PFSK-1 (cell line): Measurements from ENCODE around the gene NUDT5. TPM values are rescaled to one million over a fixed set of nuclear protein-coding genes. Genes with fewer than 3 reads are reported as not detected.

Experiments used
- FOXP2 ChIP-seq: optimal IDR thresholded peaks from 2 replicates; pipeline ENCODE3; 2011; ENCODE audit warnings: borderline replicate concordance, control low read depth, inconsistent platforms; ENCODE audit not compliant: insufficient read depth; ENCODE audit errors: extremely low read length, extremely low read depth
- POLR2AphosphoS5 ChIP-seq: IDR thresholded peaks from 2 replicates; pipeline ENCODE4 v1.6.1; 2012; ENCODE audit warnings: low read depth, mild to moderate bottlenecking, control low read depth, low read length, moderate library complexity
- SIN3A ChIP-seq: IDR thresholded peaks from 2 replicates; pipeline ENCODE4 v1.6.1; 2012; ENCODE audit warnings: mild to moderate bottlenecking, low read length, moderate library complexity, borderline replicate concordance; ENCODE audit not compliant: insufficient read depth
- TAF1 ChIP-seq: IDR thresholded peaks from 2 replicates; pipeline ENCODE4 v1.6.1; 2012; ENCODE audit warnings: low read length, control low read depth, borderline replicate concordance; ENCODE audit not compliant: insufficient read depth
- polyA plus RNA-seq: library from polyadenylated mRNA; unstranded; fragments of >200 nt; gene quantifications from one replicate; pipeline ENCODE4 v1.2.1, GENCODE V29; 2012; ENCODE audit warnings: low read depth, missing spikeins; ENCODE audit not compliant: insufficient read length
- TF ChIP-seq, protein P1 (sequence below), 2 experiments: IDR thresholded peaks; 2 replicates each; pipeline versions ENCODE4 v1.6.1 to v1.8.0; 2011 to 2012; ENCODE audit warnings: low read depth in 2 of 2, low read length in 2 of 2, control low read depth in 1 of 2, inconsistent platforms in 1 of 2, mild to moderate bottlenecking in 1 of 2, moderate library complexity in 1 of 2; ENCODE audit not compliant: insufficient read depth in 1 of 2

NUDT5 gene
- polyA plus RNA-seq = 98.5 TPM

GRCh38 chr10:12195603-12196506 is at the start of gene NUDT5, which contains the start of gene CDC123:
Gene NUDT5, minus strand, starts transcription at chr10:12195891. Its CDS starts 9,600 bp downstream, at chr10:12186291.
Gene CDC123, plus strand, starts transcription at chr10:12196188. Its CDS starts 58 bp downstream, at chr10:12196246.
- TF ChIP-seq, protein P1, sequence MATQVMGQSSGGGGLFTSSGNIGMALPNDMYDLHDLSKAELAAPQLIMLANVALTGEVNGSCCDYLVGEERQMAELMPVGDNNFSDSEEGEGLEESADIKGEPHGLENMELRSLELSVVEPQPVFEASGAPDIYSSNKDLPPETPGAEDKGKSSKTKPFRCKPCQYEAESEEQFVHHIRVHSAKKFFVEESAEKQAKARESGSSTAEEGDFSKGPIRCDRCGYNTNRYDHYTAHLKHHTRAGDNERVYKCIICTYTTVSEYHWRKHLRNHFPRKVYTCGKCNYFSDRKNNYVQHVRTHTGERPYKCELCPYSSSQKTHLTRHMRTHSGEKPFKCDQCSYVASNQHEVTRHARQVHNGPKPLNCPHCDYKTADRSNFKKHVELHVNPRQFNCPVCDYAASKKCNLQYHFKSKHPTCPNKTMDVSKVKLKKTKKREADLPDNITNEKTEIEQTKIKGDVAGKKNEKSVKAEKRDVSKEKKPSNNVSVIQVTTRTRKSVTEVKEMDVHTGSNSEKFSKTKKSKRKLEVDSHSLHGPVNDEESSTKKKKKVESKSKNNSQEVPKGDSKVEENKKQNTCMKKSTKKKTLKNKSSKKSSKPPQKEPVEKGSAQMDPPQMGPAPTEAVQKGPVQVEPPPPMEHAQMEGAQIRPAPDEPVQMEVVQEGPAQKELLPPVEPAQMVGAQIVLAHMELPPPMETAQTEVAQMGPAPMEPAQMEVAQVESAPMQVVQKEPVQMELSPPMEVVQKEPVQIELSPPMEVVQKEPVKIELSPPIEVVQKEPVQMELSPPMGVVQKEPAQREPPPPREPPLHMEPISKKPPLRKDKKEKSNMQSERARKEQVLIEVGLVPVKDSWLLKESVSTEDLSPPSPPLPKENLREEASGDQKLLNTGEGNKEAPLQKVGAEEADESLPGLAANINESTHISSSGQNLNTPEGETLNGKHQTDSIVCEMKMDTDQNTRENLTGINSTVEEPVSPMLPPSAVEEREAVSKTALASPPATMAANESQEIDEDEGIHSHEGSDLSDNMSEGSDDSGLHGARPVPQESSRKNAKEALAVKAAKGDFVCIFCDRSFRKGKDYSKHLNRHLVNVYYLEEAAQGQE (IDR thresholded peaks at IDR 0.05; ENCODE audit: insufficient read depth in 1 of 2, low read depth in 2 of 2, low read length in 2 of 2) = no peak
- TF ChIP-seq FOXP2 (no peak), TAF1 (peak; percentile 75; the same call in 1 of the 2 replicates)

DNA sequence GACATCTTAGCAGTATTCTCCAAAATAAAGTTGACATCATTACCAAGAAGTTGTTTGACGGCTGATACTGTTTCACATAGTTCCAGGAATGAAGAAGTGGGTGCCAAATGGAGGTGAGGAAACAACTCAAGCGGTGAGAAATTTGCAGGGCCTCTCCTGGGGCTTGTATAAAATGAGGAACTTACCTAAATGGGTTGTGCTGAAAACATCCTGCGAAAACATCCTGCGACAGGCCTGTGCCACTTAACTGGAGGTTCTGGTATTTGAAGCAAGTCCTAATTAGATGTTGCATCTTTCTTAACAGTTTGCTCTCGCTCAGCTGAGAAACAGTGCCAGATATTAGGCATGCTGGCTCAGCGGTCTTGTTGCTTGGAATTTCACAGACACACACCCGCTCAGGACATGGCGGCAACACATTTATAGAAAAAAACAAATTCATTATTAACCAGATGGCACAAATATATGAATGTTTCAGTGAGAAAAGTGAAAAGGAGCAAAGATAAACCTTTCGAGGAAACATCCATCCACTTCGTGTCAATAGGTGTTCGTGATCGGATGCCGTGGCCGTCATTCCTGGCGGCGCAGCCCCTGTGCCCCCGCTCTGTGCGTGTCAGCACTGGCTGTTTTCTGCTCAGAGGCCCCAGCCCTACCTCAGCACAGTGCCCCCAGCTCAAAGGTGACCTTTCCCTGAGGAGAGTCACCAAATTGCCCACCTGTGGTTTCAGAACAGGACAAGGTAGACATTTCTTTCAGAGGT is 48.4 kb upstream of the NUDT5 start:
- TF ChIP-seq POLR2AphosphoS5 = no peak
- TF ChIP-seq, protein P1 (IDR thresholded peaks at IDR 0.05; ENCODE audit: insufficient read depth in 1 of 2, low read depth in 2 of 2, low read length in 2 of 2) = no peak
- TF ChIP-seq SIN3A = no peak
- TF ChIP-seq FOXP2 = no peak
- no peak for TF ChIP-seq TAF1

- TF ChIP-seq TAF1 (no peak), SIN3A (no peak), FOXP2 (no peak), POLR2AphosphoS5 (no peak)
- TF ChIP-seq, protein P1 (IDR thresholded peaks at IDR 0.05; ENCODE audit: insufficient read depth in 1 of 2, low read depth in 2 of 2, low read length in 2 of 2) = no peak
Observed at GRCh38 chr10:12241810-12242529, 46.3 kb upstream of the NUDT5 start.

DNA sequence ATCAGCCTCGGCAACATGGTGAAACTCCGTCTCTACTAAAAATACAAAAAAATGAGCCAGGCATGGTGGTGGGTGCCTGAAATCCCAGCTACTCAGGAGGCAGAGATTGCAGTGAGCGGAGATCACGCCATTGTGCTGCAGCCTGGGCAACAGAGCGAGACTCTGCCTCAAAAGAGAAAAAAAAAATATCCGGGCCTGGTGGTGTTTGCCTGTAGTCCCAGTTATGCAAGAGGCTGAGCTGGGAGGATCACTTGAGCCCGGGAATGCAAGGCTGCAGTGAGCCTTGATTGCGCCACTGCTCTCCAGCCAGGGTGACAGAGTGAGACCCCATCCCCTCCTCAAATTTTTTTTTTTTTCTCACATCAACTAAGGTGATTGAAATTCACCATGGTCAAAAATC is 43.1 kb upstream of the NUDT5 start:
- no peak for TF ChIP-seq TAF1
- no peak for TF ChIP-seq POLR2AphosphoS5
- no peak for TF ChIP-seq SIN3A
- TF ChIP-seq, protein P1 (IDR thresholded peaks at IDR 0.05; ENCODE audit: insufficient read depth in 1 of 2, low read depth in 2 of 2, low read length in 2 of 2) = no peak
- TF ChIP-seq FOXP2 = no peak
